DOHH2 (cell line): ENCODE results near the gene ZFYVE27.

ENCODE experiments used
- H3F3A ChIP-seq: fragments of 200-600 bp; sonication (generic), shearing (Covaris generic); 2 replicates; pipeline ENCODE4 v1.6.0; 2016; ENCODE audit warnings: antibody characterized with exemption, mild to moderate bottlenecking; ENCODE audit not compliant: control insufficient read depth, insufficient read depth
- H3K27ac ChIP-seq: fragments of 200-600 bp; sonication (generic); 2 replicates; pipeline ENCODE4 v1.5.1; 2014; ENCODE audit warnings: low read depth, mild to moderate bottlenecking, low read length, moderate library complexity
- H3K27me3 ChIP-seq: fragments of 200-600 bp; sonication (generic); 2 replicates; pipeline ENCODE4 v1.6.1; 2014; ENCODE audit warnings: mild to moderate bottlenecking, low read length, mixed read lengths; ENCODE audit not compliant: control insufficient read depth
- H3K36me3 ChIP-seq: fragments of 200-600 bp; sonication (generic); 2 replicates; pipeline ENCODE4 v1.6.1; 2014; ENCODE audit warnings: mild to moderate bottlenecking, low read length, moderate library complexity, mixed read lengths; ENCODE audit not compliant: control insufficient read depth
- H3K4me1 ChIP-seq: fragments of 200-600 bp; sonication (generic); 2 replicates; pipeline ENCODE4 v1.6.1; 2014; ENCODE audit warnings: mild to moderate bottlenecking, low read length, mixed read lengths; ENCODE audit not compliant: control insufficient read depth
- H3K4me2 ChIP-seq: fragments of 200-600 bp; sonication (generic); 2 replicates; pipeline ENCODE4 v1.6.0; 2014; ENCODE audit warnings: mild to moderate bottlenecking, low read length, moderate library complexity
- H3K4me3 ChIP-seq: fragments of 200-600 bp; sonication (generic); 2 replicates; pipeline ENCODE4 v1.5.1; 2014; ENCODE audit warnings: mild to moderate bottlenecking, low read length, mixed read lengths
- H3K79me2 ChIP-seq: fragments of 200-600 bp; sonication (generic); 2 replicates; pipeline ENCODE4 v1.6.1; 2014; ENCODE audit warnings: mild to moderate bottlenecking, low read length, mixed read lengths; ENCODE audit not compliant: control insufficient read depth
- H3K9me2 ChIP-seq: fragments of 200-600 bp; sonication (generic); replicated peaks from 2 replicates; pipeline ENCODE4 v1.6.1; 2014; ENCODE audit warnings: mild to moderate bottlenecking, low read length, mixed read lengths; ENCODE audit not compliant: control insufficient read depth
- H3K9me3 ChIP-seq: fragments of 200-600 bp; sonication (generic); 2 replicates; pipeline ENCODE4 v1.6.1; 2014; ENCODE audit warnings: antibody characterized with exemption, low read length, mixed read lengths; ENCODE audit not compliant: control insufficient read depth, insufficient read depth
- H4K20me1 ChIP-seq: fragments of 200-600 bp; sonication (generic); 2 replicates; pipeline ENCODE4 v1.6.0; 2014; ENCODE audit warnings: low read depth, mild to moderate bottlenecking, antibody characterized with exemption, low read length, moderate library complexity; ENCODE audit not compliant: control insufficient read depth, insufficient read depth
- EZH2phosphoT487 ChIP-seq: fragments of 200-600 bp; sonication (generic); IDR thresholded peaks from 2 replicates; pipeline ENCODE4 v1.6.1; 2017; ENCODE audit warnings: borderline replicate concordance, mild to moderate bottlenecking, antibody characterized with exemption, low read length, moderate library complexity, mixed read lengths
- TF ChIP-seq, protein P1 (sequence below): fragments of 200-600 bp; sonication (generic); IDR thresholded peaks from one replicate; pipeline ENCODE4 v1.5.1; 2014; ENCODE audit warnings: antibody characterized with exemption, mild to moderate bottlenecking, low read depth, low read length; ENCODE audit not compliant: poor library complexity, severe bottlenecking

ZFYVE27 gene

DNA sequence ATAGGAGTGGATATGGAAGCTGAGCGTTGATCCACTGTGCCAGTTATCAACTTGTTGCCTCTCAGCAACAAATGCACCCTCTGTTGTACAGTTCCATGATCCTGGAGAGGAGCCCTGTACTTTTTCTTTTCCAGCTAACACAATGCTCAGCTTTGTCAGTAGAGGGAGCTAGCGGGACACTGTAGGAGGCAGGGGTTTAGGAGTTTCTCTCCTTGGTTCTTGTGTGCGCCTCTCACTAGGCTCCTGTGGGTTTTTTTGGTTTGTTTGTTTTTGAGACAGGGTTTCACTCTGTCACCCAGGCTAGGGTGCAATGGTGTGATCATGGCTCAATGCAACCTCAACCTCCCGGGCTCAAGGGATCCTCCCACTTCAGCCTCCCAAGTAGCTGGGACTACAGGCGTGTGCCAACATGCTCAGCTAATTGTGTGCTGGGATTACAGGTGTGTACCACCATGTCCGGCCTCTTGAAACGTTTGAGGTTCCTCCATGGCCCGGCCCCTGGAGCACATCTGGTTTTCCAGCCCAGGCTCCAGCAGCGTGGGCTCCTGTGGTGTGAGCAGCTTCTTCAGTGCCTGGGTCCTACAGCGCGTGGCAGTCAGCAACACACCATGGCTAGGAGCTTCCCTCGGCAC, 35.4 kb upstream of the ZFYVE27 start:
- H3K27me3 ChIP-seq, result no peaks in the 10 kb centered on the region; the same call in 1 of the 2 replicates
- H3K27ac ChIP-seq, result no peak overlapping the region
- no peaks in the 10 kb centered on the region for H3F3A ChIP-seq
- no peak overlapping the region for H3K4me3 ChIP-seq
- no peaks in the 10 kb centered on the region for H3K4me1 ChIP-seq
- H3K79me2 ChIP-seq, result no peaks in the 10 kb centered on the region
- H3K9me2 ChIP-seq, result no peaks in the 10 kb centered on the region
- H3K4me2 ChIP-seq, result no peak overlapping the region
- no peaks in the 10 kb centered on the region for H4K20me1 ChIP-seq
- no peaks in the 10 kb centered on the region for H3K36me3 ChIP-seq
- no peaks in the 10 kb centered on the region for H3K9me3 ChIP-seq
- TF ChIP-seq, protein P1, sequence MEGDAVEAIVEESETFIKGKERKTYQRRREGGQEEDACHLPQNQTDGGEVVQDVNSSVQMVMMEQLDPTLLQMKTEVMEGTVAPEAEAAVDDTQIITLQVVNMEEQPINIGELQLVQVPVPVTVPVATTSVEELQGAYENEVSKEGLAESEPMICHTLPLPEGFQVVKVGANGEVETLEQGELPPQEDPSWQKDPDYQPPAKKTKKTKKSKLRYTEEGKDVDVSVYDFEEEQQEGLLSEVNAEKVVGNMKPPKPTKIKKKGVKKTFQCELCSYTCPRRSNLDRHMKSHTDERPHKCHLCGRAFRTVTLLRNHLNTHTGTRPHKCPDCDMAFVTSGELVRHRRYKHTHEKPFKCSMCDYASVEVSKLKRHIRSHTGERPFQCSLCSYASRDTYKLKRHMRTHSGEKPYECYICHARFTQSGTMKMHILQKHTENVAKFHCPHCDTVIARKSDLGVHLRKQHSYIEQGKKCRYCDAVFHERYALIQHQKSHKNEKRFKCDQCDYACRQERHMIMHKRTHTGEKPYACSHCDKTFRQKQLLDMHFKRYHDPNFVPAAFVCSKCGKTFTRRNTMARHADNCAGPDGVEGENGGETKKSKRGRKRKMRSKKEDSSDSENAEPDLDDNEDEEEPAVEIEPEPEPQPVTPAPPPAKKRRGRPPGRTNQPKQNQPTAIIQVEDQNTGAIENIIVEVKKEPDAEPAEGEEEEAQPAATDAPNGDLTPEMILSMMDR, result peak; percentile 79
- TF ChIP-seq EZH2phosphoT487, result no peak

DNA sequence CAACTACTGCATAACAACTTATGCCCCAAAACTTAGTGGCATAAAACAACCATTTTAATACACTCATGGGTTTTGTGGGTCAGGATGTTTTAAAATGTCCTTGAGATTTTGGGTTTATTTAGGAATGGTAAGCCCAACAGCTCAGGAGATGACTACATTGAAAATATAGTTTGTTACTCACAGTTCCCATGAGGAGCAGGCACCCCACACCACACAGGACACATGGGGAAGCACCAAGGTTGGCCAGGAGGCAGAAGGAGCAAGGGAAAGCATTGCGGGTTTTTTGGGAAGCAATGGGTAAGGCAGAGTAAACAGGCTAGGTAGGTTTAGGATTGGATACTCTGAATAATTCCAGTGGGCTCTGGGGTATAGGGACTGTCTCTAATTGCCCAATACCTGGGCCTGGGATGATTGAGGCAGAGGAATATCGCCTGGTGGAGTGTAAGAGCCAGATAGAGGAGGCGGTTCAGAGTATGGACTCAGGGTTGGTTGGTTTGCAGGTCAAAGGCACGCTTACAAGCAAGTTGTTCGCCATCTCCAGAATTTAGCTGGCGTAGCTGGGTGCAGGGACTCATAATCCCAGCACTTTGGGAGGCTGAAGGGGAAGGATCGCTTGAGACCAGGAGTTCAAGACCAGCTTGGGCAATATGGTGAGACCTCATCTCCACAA, 33.4 kb upstream of the ZFYVE27 start:
- Histone ChIP-seq H3K36me3 (no peaks in the 10 kb centered on the region), H3K9me2 (no peaks in the 10 kb centered on the region), H3K4me2 (no peak overlapping the region), H3K4me3 (no peak overlapping the region), H3K27ac (no peak overlapping the region), H3K79me2 (no peaks in the 10 kb centered on the region), H3F3A (no peaks in the 10 kb centered on the region), H4K20me1 (no peaks in the 10 kb centered on the region), H3K4me1 (no peaks in the 10 kb centered on the region), H3K27me3 (no peaks in the 10 kb centered on the region; the same call in none of the 2 replicates), H3K9me3 (no peaks in the 10 kb centered on the region)
- TF ChIP-seq, protein P1, result no peak
- TF ChIP-seq EZH2phosphoT487, result no peak

DNA sequence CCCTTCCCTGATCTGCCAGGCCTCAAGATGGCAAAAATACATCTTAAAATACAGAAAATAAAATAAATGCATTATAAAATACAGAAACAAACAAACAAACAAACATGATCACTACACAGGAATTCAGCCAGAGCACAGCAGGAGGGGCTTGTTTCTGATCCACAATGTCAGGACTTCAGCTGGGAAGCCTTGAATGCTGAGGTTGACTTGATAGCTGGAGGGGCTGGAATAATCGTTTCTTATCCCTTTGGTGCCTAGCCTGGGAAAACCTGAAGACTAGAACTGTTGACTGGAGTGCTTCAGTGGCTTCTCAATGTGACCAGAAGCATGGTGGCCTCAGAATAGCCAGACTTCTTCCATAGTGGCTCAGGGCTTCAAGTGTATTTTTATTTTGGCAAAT, 32.6 kb upstream of the ZFYVE27 start:
- Histone ChIP-seq H3K27me3 (no peaks in the 10 kb centered on the region; the same call in none of the 2 replicates), H3F3A (no peaks in the 10 kb centered on the region), H3K27ac (no peak overlapping the region), H3K36me3 (no peaks in the 10 kb centered on the region), H4K20me1 (no peaks in the 10 kb centered on the region), H3K9me3 (no peaks in the 10 kb centered on the region), H3K9me2 (no peaks in the 10 kb centered on the region), H3K4me1 (no peaks in the 10 kb centered on the region), H3K4me3 (no peak overlapping the region), H3K4me2 (no peak overlapping the region), H3K79me2 (no peaks in the 10 kb centered on the region)
- TF ChIP-seq, protein P1, result no peak
- no peak for TF ChIP-seq EZH2phosphoT487
